H9 (cell line): ENCODE measurements around the gene PRDX3. TPM values are rescaled to one million over a fixed set of nuclear protein-coding genes. Genes with fewer than 3 reads are reported as not detected.

Experiments used
- DNase-seq: peaks from one replicate; pipeline ENCODE4 v3.0.0-alpha.2; 2017
- H2AFZ ChIP-seq: one replicate; pipeline ENCODE4 v1.6.1; 2013; ENCODE audit warnings: mild to moderate bottlenecking, low read length, control low read depth, moderate library complexity
- H2AK5ac ChIP-seq: 2 replicates; pipeline ENCODE4 v1.6.1; 2013; ENCODE audit warnings: low read length, control low read depth, mixed read lengths; ENCODE audit not compliant: insufficient read length
- H2BK120ac ChIP-seq: one replicate; pipeline ENCODE4 v1.6.1; 2013; ENCODE audit warnings: low read depth, mild to moderate bottlenecking, low read length, control low read depth, inconsistent platforms; ENCODE audit not compliant: poor library complexity, severe bottlenecking
- H2BK12ac ChIP-seq: 2 replicates; pipeline ENCODE4 v1.6.1; 2013; ENCODE audit warnings: low read length, control low read depth, mixed read lengths, low read depth; ENCODE audit not compliant: insufficient read length
- H2BK15ac ChIP-seq: 2 replicates; pipeline ENCODE4 v1.6.1; 2013; ENCODE audit warnings: low read depth, low read length, control low read depth
- H2BK20ac ChIP-seq: one replicate; pipeline ENCODE4 v1.6.1; 2013; ENCODE audit warnings: low read depth, mild to moderate bottlenecking, low read length, control low read depth, inconsistent platforms; ENCODE audit not compliant: poor library complexity, severe bottlenecking
- H2BK5ac ChIP-seq: 2 replicates; pipeline ENCODE4 v1.6.1; 2013; ENCODE audit warnings: low read length, control low read depth, mixed read lengths; ENCODE audit not compliant: insufficient read length
- H3K14ac ChIP-seq: 2 replicates; pipeline ENCODE4 v1.6.1; 2013; ENCODE audit warnings: low read length, control low read depth; ENCODE audit not compliant: insufficient read depth
- H3K18ac ChIP-seq: 2 replicates; pipeline ENCODE4 v1.6.1; 2013; ENCODE audit warnings: low read depth, mild to moderate bottlenecking, mixed read lengths, low read length, control low read depth; ENCODE audit not compliant: insufficient read length
- H3K23ac ChIP-seq: 2 replicates; pipeline ENCODE4 v1.6.1; 2013; ENCODE audit warnings: low read length, control low read depth, mixed read lengths, low read depth; ENCODE audit not compliant: insufficient read length
- H3K23me2 ChIP-seq: 2 replicates; pipeline ENCODE4 v1.6.1; 2013; ENCODE audit warnings: low read depth, mild to moderate bottlenecking, mixed read lengths, low read length, control low read depth; ENCODE audit not compliant: insufficient read length, poor library complexity, severe bottlenecking
- H3K27ac ChIP-seq: 2 replicates; pipeline ENCODE4 v1.5.1; 2013; ENCODE audit warnings: low read length, control low read depth, mixed read lengths, low read depth; ENCODE audit not compliant: insufficient read length
- H3K27me3 ChIP-seq: 2 replicates; pipeline ENCODE4 v1.6.1; 2013; ENCODE audit warnings: low read length, control low read depth, inconsistent platforms; ENCODE audit not compliant: insufficient read depth
- H3K4ac ChIP-seq: 2 replicates; pipeline ENCODE4 v1.6.1; 2013; ENCODE audit warnings: low read depth, mild to moderate bottlenecking, control low read depth, inconsistent platforms, low read length, moderate library complexity
- H3K4me1 ChIP-seq: 2 replicates; pipeline ENCODE4 v1.6.1; 2013; ENCODE audit warnings: low read length, control low read depth, inconsistent platforms; ENCODE audit not compliant: insufficient read depth
- H3K4me2 ChIP-seq: 2 replicates; pipeline ENCODE4 v1.6.1; 2013; ENCODE audit warnings: low read length, control low read depth, mixed read lengths; ENCODE audit not compliant: insufficient read length, insufficient read depth
- H3K56ac ChIP-seq: 2 replicates; pipeline ENCODE4 v1.6.1; 2013; ENCODE audit warnings: low read depth, mild to moderate bottlenecking, mixed read lengths, low read length, control low read depth; ENCODE audit not compliant: insufficient read length
- H3K79me1 ChIP-seq: 2 replicates; pipeline ENCODE4 v1.6.1; 2013; ENCODE audit warnings: low read depth, mild to moderate bottlenecking, moderate library complexity, low read length, control low read depth, inconsistent platforms; ENCODE audit not compliant: insufficient read depth, poor library complexity, severe bottlenecking
- H3K79me2 ChIP-seq: 2 replicates; pipeline ENCODE4 v1.6.1; 2013; ENCODE audit warnings: low read length, control low read depth, inconsistent platforms; ENCODE audit not compliant: insufficient read depth
- H3K9ac ChIP-seq: 2 replicates; pipeline ENCODE4 v1.6.1; 2013; ENCODE audit warnings: low read length, control low read depth, mixed read lengths; ENCODE audit not compliant: insufficient read length; ENCODE audit errors: extremely low read depth
- H3K9me3 ChIP-seq: one replicate; pipeline ENCODE4 v1.6.1; 2013; ENCODE audit warnings: low read depth, low read length, inconsistent platforms; ENCODE audit not compliant: control insufficient read depth
- H3T11ph ChIP-seq: one replicate; pipeline ENCODE4 v1.6.1; 2013; ENCODE audit warnings: mild to moderate bottlenecking, low read length, control low read depth, inconsistent platforms
- H4K20me1 ChIP-seq: one replicate; pipeline ENCODE4 v1.6.1; 2013; ENCODE audit not compliant: control insufficient read depth, insufficient read length, insufficient read depth
- H4K5ac ChIP-seq: 2 replicates; pipeline ENCODE4 v1.6.1; 2013; ENCODE audit warnings: low read depth, mild to moderate bottlenecking, mixed read lengths, low read length, control low read depth; ENCODE audit not compliant: insufficient read length
- H4K8ac ChIP-seq: replicated peaks from 2 replicates; pipeline ENCODE4 v1.6.1; 2013; ENCODE audit warnings: low read length, control low read depth, mixed read lengths, low read depth; ENCODE audit not compliant: insufficient read length
- H4K91ac ChIP-seq: 2 replicates; pipeline ENCODE4 v1.6.1; 2013; ENCODE audit warnings: low read depth, mild to moderate bottlenecking, moderate library complexity, mixed read lengths, low read length, control low read depth; ENCODE audit not compliant: insufficient read length
- H3K27ac Mint-ChIP-seq, 3 experiments: 2 replicates in 2 of 3; 3 replicates in 1 of 3; pipeline ENCODE4 v1.8.0; 2020 to 2021; ENCODE audit warnings: mixed read lengths in 3 of 3, mild to moderate bottlenecking in 1 of 3, moderate library complexity in 1 of 3
- H3K27me3 Mint-ChIP-seq: 2 replicates; pipeline ENCODE4 v1.8.0; 2021; ENCODE audit warnings: low read depth, mild to moderate bottlenecking, moderate library complexity, mixed read lengths
- H3K36me3 Mint-ChIP-seq, 3 experiments: 2 replicates in 2 of 3; 3 replicates in 1 of 3; pipeline ENCODE4 v1.8.0; 2020 to 2021; ENCODE audit warnings: low read depth in 3 of 3, mixed read lengths in 3 of 3; ENCODE audit not compliant: insufficient read depth in 1 of 3
- H3K4me1 Mint-ChIP-seq, 2 experiments: 2 replicates each; pipeline ENCODE4 v1.8.0; 2020; ENCODE audit warnings: mixed read lengths in 2 of 2
- H3K4me3 Mint-ChIP-seq, 2 experiments: 2 replicates in 1 of 2; 3 replicates in 1 of 2; pipeline ENCODE4 v1.8.0; 2020 to 2021; ENCODE audit warnings: mild to moderate bottlenecking in 2 of 2, mixed read lengths in 2 of 2, moderate library complexity in 1 of 2
- H3K9me3 Mint-ChIP-seq, 2 experiments: 2 replicates in 1 of 2; 3 replicates in 1 of 2; pipeline ENCODE4 v1.8.0; 2020; ENCODE audit warnings: mild to moderate bottlenecking in 2 of 2, mixed read lengths in 2 of 2, moderate library complexity in 1 of 2
- CTCF ChIP-seq: fragments of 200-600 bp; sonication (generic); conservative IDR thresholded peaks from 3 replicates; pipeline ENCODE4 v1.8.0; 2021; ENCODE audit warnings: antibody characterized with exemption, mild to moderate bottlenecking
- WGBS: extraction: QIAGEN DNeasy Blood & Tissue Kit; methylation state at CpG from one replicate; pipeline ENCODE4 v1.1.7; 2013; ENCODE audit warnings: missing lambda C conversion rate, low lambda C conversion rate, mixed read lengths; ENCODE audit not compliant: insufficient read length; ENCODE audit errors: extremely low coverage; 5-methylcytosine and 5-hydroxymethylcytosine counted together
- total RNA-seq: library from RNA; stranded (reverse); gene quantifications from 2 replicates; pipeline ENCODE4 v1.2.1, GENCODE V29; 2021

PRDX3 gene
- total RNA-seq, 1 experiment from 2014 or later = 181 TPM

- H2BK5ac ChIP-seq = no peak overlapping the region
- H3K4me1 Mint-ChIP-seq = peaks cover 13 to 22% of the 10 kb centered on the region in 2 experiments
- H3K56ac ChIP-seq = no peak overlapping the region
- H3K79me1 ChIP-seq = no peaks in the 10 kb centered on the region
- no peak overlapping the region for H2BK15ac ChIP-seq
- no peaks in the 10 kb centered on the region for H3K79me2 ChIP-seq
- no peak overlapping the region for H4K8ac ChIP-seq
- TF ChIP-seq CTCF = no peak
- no CpG with 5 or more reads among the region's 7 CpGs for WGBS
- H3K27me3 ChIP-seq = no peaks in the 10 kb centered on the region
- H3K27me3 Mint-ChIP-seq = no peaks in the 10 kb centered on the region
- no peak overlapping the region for H2BK120ac ChIP-seq
- peaks cover 20 to 48% (median 34%) of the 10 kb centered on the region in 3 experiments for H3K36me3 Mint-ChIP-seq
- peak overlapping the region; percentile 39; the same call in 1 of the 2 replicates for H3K14ac ChIP-seq
- H3K9me3 ChIP-seq = no peaks in the 10 kb centered on the region
- H3K9ac ChIP-seq = peak overlapping the region; percentile 46
- no peak overlapping the region for H2BK12ac ChIP-seq
- H3K4me1 ChIP-seq = no peaks in the 10 kb centered on the region
- H3K4me2 ChIP-seq = peak overlapping the region; percentile 92
- no peak overlapping the region for H2AK5ac ChIP-seq
- H4K91ac ChIP-seq = no peak overlapping the region
- H4K20me1 ChIP-seq = no peaks in the 10 kb centered on the region
- no peaks in the 10 kb centered on the region for H3K9me3 Mint-ChIP-seq
- no peak for DNase-seq
- no peak overlapping the region for H4K5ac ChIP-seq
- no peak overlapping the region for H3T11ph ChIP-seq
- H2BK20ac ChIP-seq = no peak overlapping the region
- peaks cover 5% of the 10 kb centered on the region for H3K23me2 ChIP-seq
- H3K23ac ChIP-seq = no peak overlapping the region
- no peak overlapping the region for H3K4ac ChIP-seq
- H3K4me3 Mint-ChIP-seq = peak overlapping the region; percentile 83 to 88
- H3K27ac Mint-ChIP-seq = peak overlapping the region in 1 of 3 experiments; percentile 93; a peak in 1 of 7 replicates
- H3K27ac ChIP-seq = no peak overlapping the region
- no peak overlapping the region for H3K18ac ChIP-seq
- H2AFZ ChIP-seq = no peak overlapping the region
These were observed 12.5 kb downstream of the PRDX3 start for GRCh38 chr10:119166118-119166500.
